Prostate gland (tissue), 2 donors: ENCODE results near the gene MYO9A.

Experiments used
- CTCF ChIP-seq, 4 experiments: fragments of 200-600 bp in 2 of 4; fragments of 450-650 bp in 2 of 4; sonication (generic) in 2 of 4; IDR thresholded peaks; 1 replicate in 3 of 4; 2 replicates in 1 of 4; pipeline ENCODE4 v1.5.1; 2016 to 2019; ENCODE audit warnings: antibody characterized with exemption in 4 of 4, mild to moderate bottlenecking in 2 of 4, moderate library complexity in 2 of 4
- POLR2A ChIP-seq: fragments of 450-650 bp; IDR thresholded peaks from one replicate; pipeline ENCODE4 v1.6.1; 2016; ENCODE audit warnings: antibody characterized with exemption, mild to moderate bottlenecking
- POLR2AphosphoS5 ChIP-seq: sonication (generic); formaldehyde crosslinking; IDR thresholded peaks from one replicate; pipeline ENCODE4 v1.6.1; 2017; ENCODE audit warnings: antibody characterized with exemption

- TF ChIP-seq POLR2AphosphoS5 (no peak), CTCF (IDR thresholded peaks at IDR 0.05) (no peak), POLR2A (no peak)
These were observed 60.3 kb downstream of the MYO9A start for GRCh38 chr15:72057548-72058091.
